HG03045 (cell line): ENCODE data around the gene ATP10A.

Experiments used
- ATAC-seq: cut with Tn5 transposase; IDR thresholded peaks from one replicate; pipeline ENCODE4 v1.9.1; 2021; ENCODE audit warnings: mild to moderate bottlenecking, moderate library complexity; ENCODE audit not compliant: unreplicated experiment

The ATP10A gene

DNA sequence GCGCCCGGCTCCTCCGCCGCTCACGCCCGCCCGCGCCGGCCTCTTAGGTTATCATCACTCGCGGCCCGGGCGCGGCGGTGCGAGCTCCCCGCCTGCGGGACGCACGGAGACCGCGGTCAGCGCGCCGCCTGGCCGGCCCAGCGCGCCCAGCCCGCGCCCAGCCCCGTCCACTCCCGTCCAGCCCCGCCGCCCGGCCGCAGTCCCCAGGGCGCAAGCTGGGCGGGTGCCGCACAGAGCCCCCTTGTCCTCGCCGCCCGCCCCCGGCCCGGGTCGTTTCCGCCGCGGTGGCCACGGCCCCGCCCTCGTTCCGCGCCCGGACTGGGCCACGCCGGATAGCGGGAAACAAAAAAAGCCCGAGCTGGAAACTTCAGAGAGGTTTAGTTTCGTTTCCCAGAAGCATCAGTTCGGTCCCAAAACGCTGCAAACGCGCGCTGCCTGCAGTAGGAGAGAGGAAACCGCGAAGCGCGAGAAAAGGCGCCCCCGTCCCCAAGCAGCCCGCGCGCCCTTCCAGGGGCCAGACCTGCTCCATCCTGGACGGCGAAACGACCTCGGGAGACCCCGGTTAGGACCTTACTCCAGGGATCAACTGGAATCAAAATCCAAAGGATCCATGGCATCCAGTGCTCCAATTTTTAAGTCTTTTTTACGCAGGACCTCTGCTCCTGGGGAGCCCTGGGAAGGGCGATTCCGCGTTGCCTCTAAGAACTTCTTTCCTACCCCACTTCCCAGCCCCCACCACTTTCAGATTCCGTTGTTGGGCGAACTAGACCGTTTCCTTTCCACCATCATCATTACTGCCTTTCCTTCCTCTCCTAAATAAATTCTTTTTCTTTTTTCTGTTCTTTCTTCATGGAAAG is at the start of gene ATP10A:
Gene ATP10A, minus strand, starts transcription at position 217 of the 857 bp plus-strand sequence. CDS start 231 bp downstream, outside the sequence.
- no peak for ATAC-seq

DNA sequence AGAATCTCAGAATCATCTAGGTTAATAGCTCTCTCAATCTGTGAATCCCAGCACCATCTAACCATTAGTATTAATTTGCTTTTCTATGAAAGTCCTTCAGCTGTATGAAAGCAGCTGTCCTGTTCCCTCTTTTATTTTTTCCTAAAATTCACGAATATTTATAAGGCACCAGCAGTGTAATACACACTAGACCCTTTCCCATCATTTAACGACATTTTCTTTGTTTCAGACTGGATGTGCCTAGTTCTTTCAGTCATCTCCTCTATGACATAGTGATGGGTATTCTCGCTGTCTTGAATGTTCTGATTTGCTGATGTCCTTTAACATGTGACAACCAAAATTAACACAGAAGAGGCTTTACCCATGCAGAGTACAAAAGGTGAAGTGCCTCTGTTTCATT is 48.9 kb upstream of the ATP10A start:
- ATAC-seq = no peak

DNA sequence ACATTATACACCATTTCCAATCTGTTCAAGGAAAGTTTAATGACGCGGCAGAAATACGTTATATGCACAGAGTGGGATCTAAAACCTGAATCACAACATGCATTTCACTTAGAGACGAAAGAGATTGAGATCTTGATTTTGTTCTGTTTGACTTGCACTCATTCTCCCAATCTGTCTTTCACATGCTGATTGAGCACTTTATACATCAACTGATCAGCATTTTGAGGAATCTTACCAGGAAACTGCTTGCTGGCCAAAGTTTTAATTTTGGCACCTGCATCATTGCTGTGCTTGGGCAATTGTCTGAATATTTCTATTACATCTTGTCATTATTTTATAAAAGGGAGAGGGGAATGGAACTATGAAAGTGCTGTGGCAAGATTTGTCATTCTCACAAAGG is 47.7 kb upstream of the ATP10A start:
- ATAC-seq = no peak

GRCh38 chr15:25909806-25910205 is 46.7 kb upstream of the ATP10A start:
- no peak for ATAC-seq

- ATAC-seq = no peak
Measured at GRCh38 chr15:25909325-25909724, 46.2 kb upstream of the ATP10A start.

DNA sequence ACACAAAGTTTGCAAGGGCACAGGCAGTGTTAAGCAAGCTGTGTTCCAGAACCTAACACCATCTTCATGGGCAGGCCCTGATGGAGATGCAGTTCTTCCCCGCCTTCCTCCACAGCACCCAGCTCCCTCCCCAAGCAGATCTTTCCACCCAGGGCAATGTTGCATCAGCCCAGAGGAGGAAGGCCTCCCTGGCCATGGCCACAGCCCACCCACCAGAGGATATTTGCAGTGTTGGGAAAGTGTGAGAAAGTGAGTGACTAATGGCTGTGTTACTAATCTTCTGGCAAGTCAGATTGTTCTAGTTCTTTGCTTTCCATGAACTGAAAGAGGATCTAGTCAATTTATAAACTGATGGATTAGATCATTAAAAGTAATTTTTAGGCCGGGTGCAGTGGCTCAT is 42.0 kb upstream of the ATP10A start:
- no peak for ATAC-seq

GRCh38 chr15:25903024-25903581 is 40.0 kb upstream of the ATP10A start:
- ATAC-seq = no peak

DNA sequence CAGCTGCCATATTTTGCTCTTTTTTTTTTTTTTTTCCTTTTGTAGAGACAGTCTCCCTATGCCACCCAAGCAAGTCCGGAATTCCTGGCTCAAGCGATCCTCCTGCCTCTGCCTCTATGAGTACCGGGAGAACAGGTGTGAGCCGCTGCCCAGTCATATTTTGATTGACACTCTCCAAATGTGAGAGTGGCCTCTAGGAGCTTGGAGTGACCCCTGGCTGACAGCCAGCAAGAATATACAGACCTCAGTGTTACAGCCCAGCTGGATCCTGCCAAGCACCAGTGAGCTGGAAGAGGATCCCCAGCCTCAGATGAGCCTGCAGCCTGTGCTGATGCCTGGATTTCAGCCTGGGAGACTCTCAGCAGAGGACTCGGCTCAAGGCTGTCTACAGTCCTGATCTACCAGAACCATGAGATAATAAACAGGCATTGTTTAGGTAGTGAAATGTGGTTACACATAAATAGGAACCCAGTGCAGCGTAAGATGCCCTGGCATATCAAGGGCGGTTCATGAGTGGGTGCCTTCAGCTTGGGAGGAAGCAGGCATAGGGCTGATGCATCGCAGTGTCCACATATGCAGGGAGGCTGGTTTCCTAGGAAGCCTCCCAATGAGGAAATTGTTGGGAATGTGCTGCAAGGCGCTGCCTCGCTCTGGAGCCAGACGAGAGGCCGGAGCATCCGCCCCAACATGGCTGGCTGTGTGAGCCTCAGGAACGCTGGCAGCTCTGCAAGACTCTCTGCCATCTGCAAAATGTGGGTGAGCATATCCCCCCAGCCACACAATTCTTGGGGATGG is 38.9 kb upstream of the ATP10A start:
- ATAC-seq = no peak

DNA sequence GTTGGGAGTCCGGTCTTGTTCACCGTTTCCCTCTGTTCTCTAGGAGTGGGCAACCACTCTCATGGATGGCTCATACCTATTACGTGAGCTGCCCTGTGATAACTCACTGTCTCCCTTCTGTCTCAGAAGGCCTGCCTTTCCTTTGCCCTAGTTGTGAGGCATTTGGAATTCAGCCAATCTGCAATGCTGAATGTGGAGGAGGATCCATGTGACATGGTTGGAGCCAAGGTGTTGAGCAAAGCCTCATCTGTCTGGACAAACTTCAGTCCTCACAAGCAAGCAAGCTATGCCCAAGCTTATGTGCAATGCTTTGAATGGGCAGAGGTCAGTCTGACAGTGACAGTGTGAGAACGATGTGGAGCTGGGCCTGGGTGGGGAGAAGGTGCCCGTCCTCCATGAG is 37.8 kb upstream of the ATP10A start:
- no peak for ATAC-seq

DNA sequence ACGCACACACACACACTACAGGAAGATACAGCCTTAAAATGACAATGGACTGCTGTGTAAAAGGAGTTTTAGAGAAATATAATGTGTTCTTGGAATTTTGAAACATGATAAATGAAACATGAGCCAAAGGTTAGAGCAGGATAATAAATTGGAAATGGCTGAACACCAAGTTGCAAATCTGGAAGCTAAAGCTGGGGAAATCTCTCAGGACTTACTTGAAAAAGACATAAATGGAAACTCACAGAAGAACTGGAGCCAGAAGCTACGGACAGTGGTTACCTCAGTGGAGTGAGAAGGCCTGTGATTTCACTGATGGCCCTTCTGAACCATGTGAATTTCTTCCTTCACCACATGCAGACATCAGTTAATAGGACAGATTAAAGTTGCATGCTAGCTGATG is 37.3 kb upstream of the ATP10A start:
- no peak for ATAC-seq

- no peak for ATAC-seq
Measured at GRCh38 chr15:25899870-25900269, 36.7 kb upstream of the ATP10A start.

- no peak for ATAC-seq
Measured at GRCh38 chr15:25897658-25898057, 34.5 kb upstream of the ATP10A start.

DNA sequence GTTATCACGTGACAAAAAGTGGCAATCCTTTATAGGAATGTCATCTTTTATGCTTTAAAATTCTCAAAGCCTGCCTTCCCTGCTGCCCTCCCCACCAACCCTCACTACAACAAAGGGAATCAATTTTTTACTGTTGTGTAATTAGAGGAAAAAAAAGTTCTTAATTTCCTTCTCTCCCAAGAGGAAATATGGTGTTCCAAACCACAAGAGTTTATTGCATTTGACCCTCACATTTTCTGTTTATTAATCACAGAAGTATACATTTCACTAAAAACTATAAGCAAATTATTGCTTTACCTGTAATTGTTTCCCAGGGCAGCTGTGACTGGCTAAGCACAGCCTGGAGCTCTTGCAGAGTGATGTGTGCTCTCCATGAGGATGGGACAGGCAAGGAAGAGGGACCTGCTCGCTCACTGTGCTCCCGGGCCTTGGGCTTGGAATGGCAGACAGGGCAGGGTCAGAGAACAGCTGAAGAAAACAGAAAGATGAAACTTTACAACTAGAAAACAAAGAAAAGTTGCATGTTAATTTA is 31.3 kb upstream of the ATP10A start:
- no peak for ATAC-seq

GRCh38 chr15:25893596-25893995 is 30.5 kb upstream of the ATP10A start:
- ATAC-seq = no peak

DNA sequence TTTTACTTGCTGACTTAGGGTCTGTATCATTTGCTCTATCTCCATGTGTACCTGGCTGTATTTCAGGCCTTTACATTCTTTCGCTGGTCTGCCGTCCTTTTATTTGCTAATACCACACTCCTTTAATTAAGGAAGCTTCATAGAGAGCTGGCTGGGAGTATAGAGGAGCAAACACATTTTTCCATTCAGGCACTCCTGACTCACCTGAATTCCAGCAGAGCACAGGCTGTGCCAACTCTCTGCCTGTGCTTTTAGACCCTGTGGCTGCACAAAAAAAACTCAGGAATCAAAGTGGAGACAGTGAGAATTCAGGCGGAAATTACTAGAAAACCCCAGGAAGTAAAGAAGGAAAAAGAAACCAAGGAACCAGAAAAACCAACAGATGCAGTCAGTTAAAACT is 29.0 kb upstream of the ATP10A start:
- ATAC-seq = no peak

DNA sequence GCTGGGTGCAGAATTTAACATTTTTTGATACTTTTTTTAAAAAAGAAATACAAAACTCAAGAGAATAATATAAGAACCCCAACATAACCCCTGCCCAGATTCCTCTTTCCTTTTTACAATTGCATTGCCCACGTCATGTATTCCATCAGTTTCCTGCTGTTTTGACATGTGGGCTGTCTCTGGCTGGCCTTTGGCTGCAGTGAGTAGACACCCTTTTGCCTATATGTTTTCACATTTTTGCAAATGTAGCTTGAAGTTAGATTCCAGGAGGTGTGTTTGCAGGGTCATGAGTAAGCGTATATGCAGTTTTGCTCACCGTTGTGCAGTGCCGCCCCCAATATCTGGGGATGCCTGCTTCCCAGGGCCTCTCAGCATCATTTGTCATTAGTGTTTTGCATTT is 28.0 kb upstream of the ATP10A start:
- ATAC-seq = no peak

DNA sequence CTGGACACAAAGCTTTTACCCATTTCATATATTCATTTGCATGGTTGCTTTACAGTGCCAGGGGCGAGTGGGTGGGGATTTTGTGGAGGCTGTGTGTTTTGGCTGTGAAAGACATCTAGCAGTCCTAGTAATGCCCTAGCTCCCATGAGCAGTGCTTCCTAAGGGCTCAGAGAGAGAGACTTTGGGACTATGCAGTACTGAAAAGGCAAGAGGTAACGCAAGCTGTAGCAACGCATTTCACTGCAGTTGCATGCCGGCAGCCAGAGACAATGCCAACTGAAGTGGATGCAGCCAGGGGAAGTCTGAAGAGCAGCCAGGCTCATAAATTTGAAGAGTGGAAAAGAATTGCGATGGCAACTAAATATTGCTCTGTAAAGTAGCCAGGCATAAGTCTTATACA is 27.4 kb upstream of the ATP10A start:
- no peak for ATAC-seq

DNA sequence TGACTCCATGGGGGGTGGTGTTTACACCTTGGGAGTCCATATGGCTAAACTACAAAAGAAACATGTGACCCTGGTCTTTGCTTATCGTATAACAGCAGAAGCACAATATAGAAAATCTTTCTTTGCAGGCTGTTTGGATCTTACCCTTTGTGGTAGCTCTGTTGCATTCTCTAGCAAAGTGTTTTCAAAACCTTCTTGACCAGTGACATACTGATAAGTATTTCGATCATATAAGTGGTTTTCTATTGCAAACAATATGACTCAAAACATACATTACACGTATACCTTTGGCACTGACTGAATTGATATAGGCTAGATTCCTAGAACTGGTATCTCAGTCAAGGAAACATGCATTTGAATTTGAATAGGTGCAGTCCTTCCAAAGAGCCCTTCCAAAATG is 24.7 kb upstream of the ATP10A start:
- no peak for ATAC-seq

DNA sequence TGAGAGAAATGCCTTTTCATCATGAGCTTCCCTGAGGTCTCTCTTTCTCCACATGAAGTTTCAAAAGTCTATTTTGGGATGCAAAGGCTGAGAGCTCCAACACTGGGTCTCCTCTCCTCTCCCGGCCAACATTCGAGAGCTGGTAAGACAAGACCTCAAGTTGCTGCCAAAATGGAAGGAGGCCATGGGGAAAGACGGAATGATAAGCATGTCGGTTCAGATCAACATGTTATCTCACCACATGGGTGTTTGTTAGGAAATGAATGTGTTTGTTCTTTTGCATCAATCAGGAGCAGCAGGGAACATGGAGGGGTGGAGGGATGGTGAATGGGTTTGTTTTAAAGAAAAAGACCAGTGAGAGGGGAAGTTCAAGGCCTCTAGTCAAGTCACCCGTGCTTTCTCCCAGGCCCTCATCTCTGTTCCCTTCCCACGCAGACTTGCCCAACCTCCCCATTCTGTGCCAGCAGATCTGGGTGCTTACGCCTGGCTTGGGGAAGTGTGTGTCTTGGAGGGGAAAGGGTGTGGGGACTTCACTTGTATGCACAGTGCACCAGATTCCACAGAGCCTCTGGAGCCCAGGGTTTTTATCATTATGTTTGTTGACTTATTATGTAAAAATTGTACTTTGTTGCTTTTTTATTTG is 23.5 kb upstream of the ATP10A start:
- ATAC-seq = no peak

GRCh38 chr15:25884370-25884769 is 21.2 kb upstream of the ATP10A start:
- ATAC-seq = no peak
